ENCODE results near the gene NBEAL1.

NBEAL1 gene

DNA sequence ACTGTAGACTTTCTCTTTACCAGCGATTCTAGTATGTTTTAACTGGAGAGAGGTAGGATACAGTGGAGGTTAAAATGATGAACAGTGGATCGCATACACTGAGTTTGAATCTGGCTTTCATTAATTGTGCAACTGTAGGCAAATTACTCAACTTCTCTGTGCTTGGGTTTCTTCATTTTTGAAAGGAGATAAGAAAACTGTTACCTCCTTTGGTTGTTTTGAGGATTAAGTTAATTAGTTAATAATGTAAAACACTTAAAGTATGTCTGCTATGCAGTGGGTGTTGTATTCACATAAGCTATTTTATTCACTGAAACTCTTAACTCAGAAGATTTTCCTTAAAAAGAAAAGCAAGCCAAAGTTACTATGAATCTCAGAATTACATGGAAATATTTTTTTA, 112.3 kb downstream of the NBEAL1 start:
- H3K4me3 ChIP-seq (ENCODE audit: low read depth, low read length), result no peak overlapping the region
- no peaks in the 10 kb centered on the region for H3K9me3 ChIP-seq (ENCODE audit: insufficient read depth, low read depth, low read length)
- H3K4me2 ChIP-seq (ENCODE audit: low read length), result no peak overlapping the region
- H2AK5ac ChIP-seq (ENCODE audit: low read length), result no peak overlapping the region
- no peak overlapping the region for H4K12ac ChIP-seq (ENCODE audit: low read depth, low read length)
- H2BK5ac ChIP-seq (ENCODE audit: low read depth, low read length, poor library complexity), result no peak overlapping the region
- no peaks in the 10 kb centered on the region for H3K4me1 ChIP-seq (ENCODE audit: control insufficient read depth in 1 of 2, insufficient read depth in 2 of 2, low read length in 2 of 2)
- no CpG with 5 or more reads among the region's 2 CpGs for WGBS (ENCODE audit: extremely low coverage, insufficient coverage, insufficient read length)
- H4K8ac ChIP-seq (ENCODE audit: low read depth, low read length), result no peak overlapping the region
- no peak overlapping the region for H3K14ac ChIP-seq (ENCODE audit: low read length)
- H3K23ac ChIP-seq (ENCODE audit: low read length), result no peak overlapping the region
- peaks cover 6 to 11% of the 10 kb centered on the region in 2 experiments for H3K36me3 ChIP-seq (ENCODE audit: control insufficient read depth in 1 of 2, insufficient read depth in 2 of 2, low read length in 2 of 2)
- H2BK12ac ChIP-seq (ENCODE audit: low read length), result no peak overlapping the region
- no peak overlapping the region for H3K4ac ChIP-seq (ENCODE audit: low read depth, low read length)
- H2AFZ ChIP-seq (ENCODE audit: insufficient read depth, low read length, poor library complexity), result no peak overlapping the region
- no peak overlapping the region for H4K91ac ChIP-seq (ENCODE audit: low read depth, low read length)
- H3K27ac ChIP-seq (ENCODE audit: low read depth, low read length), result no peak overlapping the region
- no peak overlapping the region for H2BK120ac ChIP-seq (ENCODE audit: insufficient read depth, low read length, poor library complexity)
- no peak overlapping the region for H3K18ac ChIP-seq (ENCODE audit: low read length)
- no peaks in the 10 kb centered on the region for H3K27me3 ChIP-seq (ENCODE audit: insufficient read depth, low read length)
- no peak overlapping the region for H3K9ac ChIP-seq (ENCODE audit: low read length)
- H3K79me1 ChIP-seq (ENCODE audit: low read length), result no peaks in the 10 kb centered on the region
- peak in 1 of 2 donors; percentile 78 for DNase-seq
- H3K79me2 ChIP-seq (ENCODE audit: control insufficient read depth, insufficient read depth, low read length, poor library complexity), result no peaks in the 10 kb centered on the region

DNA sequence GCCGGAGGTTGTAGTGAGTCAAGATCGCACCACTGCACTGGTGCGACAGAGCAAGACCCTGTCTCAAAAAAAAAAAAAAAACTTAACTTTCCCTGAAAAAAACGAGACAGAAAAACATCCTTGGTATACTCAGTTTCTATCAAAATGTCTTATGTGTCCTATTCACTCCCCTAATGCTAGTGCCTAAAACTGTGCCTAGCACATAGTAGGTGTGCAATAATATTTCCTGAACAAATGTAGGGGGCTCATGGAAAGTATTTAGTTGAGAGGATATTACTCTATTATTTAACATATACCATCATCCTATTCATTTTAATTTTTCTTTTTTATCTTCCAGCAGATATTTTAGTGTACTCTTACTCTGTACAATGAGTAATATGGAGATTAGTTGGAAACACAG, 120.4 kb downstream of the NBEAL1 start:
- Histone ChIP-seq H3K27me3 (ENCODE audit: insufficient read depth, low read length) (no peaks in the 10 kb centered on the region), H3K4ac (ENCODE audit: low read depth, low read length) (no peak overlapping the region), H3K4me1 (ENCODE audit: control insufficient read depth in 1 of 2, insufficient read depth in 2 of 2, low read length in 2 of 2) (no peaks in the 10 kb centered on the region), H2BK12ac (ENCODE audit: low read length) (no peak overlapping the region), H3K14ac (ENCODE audit: low read length) (no peak overlapping the region), H3K9me3 (ENCODE audit: insufficient read depth, low read depth, low read length) (no peaks in the 10 kb centered on the region), H4K12ac (ENCODE audit: low read depth, low read length) (no peak overlapping the region), H3K4me2 (ENCODE audit: low read length) (no peak overlapping the region), H4K91ac (ENCODE audit: low read depth, low read length) (no peak overlapping the region), H3K9ac (ENCODE audit: low read length) (no peak overlapping the region), H3K79me2 (ENCODE audit: control insufficient read depth, insufficient read depth, low read length, poor library complexity) (no peaks in the 10 kb centered on the region), H4K8ac (ENCODE audit: low read depth, low read length) (no peak overlapping the region), H2BK5ac (ENCODE audit: low read depth, low read length, poor library complexity) (no peak overlapping the region), H3K27ac (ENCODE audit: low read depth, low read length) (no peak overlapping the region), H3K4me3 (ENCODE audit: low read depth, low read length) (no peak overlapping the region), H2BK120ac (ENCODE audit: insufficient read depth, low read length, poor library complexity) (no peak overlapping the region), H3K18ac (ENCODE audit: low read length) (no peak overlapping the region), H3K23ac (ENCODE audit: low read length) (no peak overlapping the region), H3K79me1 (ENCODE audit: low read length) (no peaks in the 10 kb centered on the region), H3K36me3 (ENCODE audit: control insufficient read depth in 1 of 2, insufficient read depth in 2 of 2, low read length in 2 of 2) (peaks cover 0 to 3% of the 10 kb centered on the region in 2 experiments), H2AFZ (ENCODE audit: insufficient read depth, low read length, poor library complexity) (no peak overlapping the region), H2AK5ac (ENCODE audit: low read length) (no peak overlapping the region)
- no CpG with 5 or more reads among the region's 4 CpGs for WGBS (ENCODE audit: extremely low coverage, insufficient coverage, insufficient read length)
- DNase-seq, result no peak

DNA sequence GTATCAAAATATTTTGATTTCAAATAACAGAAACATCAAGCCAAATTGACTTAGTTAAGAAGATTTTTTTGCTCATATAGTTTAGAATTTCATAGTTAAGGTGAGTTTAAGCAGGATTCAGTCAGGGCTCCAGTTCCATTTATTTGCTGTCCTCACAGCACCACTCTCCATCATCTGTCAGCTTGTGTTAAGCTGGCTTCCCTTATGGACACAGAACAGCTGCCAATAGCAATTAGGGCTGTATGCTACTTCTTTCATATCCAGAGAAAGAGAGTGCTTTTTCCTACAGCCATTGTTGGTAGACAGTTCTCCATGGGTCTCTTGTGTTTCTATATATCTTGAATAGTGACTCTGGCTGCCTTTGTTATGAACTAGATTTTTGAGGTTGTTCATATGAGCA, 128.7 kb downstream of the NBEAL1 start:
- H2AFZ ChIP-seq (ENCODE audit: insufficient read depth, low read length, poor library complexity), result no peak overlapping the region
- no peaks in the 10 kb centered on the region for H3K4me1 ChIP-seq (ENCODE audit: control insufficient read depth in 1 of 2, insufficient read depth in 2 of 2, low read length in 2 of 2)
- no peak overlapping the region for H3K18ac ChIP-seq (ENCODE audit: low read length)
- no peak overlapping the region for H2BK12ac ChIP-seq (ENCODE audit: low read length)
- no peaks in the 10 kb centered on the region for H3K79me2 ChIP-seq (ENCODE audit: control insufficient read depth, insufficient read depth, low read length, poor library complexity)
- no peak overlapping the region for H3K4me2 ChIP-seq (ENCODE audit: low read length)
- no peak for DNase-seq
- no peak overlapping the region for H3K4ac ChIP-seq (ENCODE audit: low read depth, low read length)
- H3K79me1 ChIP-seq (ENCODE audit: low read length), result no peaks in the 10 kb centered on the region
- no peak overlapping the region for H2BK120ac ChIP-seq (ENCODE audit: insufficient read depth, low read length, poor library complexity)
- H4K91ac ChIP-seq (ENCODE audit: low read depth, low read length), result no peak overlapping the region
- H3K36me3 ChIP-seq (ENCODE audit: control insufficient read depth in 1 of 2, insufficient read depth in 2 of 2, low read length in 2 of 2), result peaks cover 0 to 3% of the 10 kb centered on the region in 2 experiments
- no peak overlapping the region for H2BK5ac ChIP-seq (ENCODE audit: low read depth, low read length, poor library complexity)
- H2AK5ac ChIP-seq (ENCODE audit: low read length), result no peak overlapping the region
- no peak overlapping the region for H4K8ac ChIP-seq (ENCODE audit: low read depth, low read length)
- H3K4me3 ChIP-seq (ENCODE audit: low read depth, low read length), result no peak overlapping the region
- H3K9me3 ChIP-seq (ENCODE audit: insufficient read depth, low read depth, low read length), result no peaks in the 10 kb centered on the region
- no peak overlapping the region for H3K9ac ChIP-seq (ENCODE audit: low read length)
- H3K23ac ChIP-seq (ENCODE audit: low read length), result no peak overlapping the region
- H3K27ac ChIP-seq (ENCODE audit: low read depth, low read length), result no peak overlapping the region
- H4K12ac ChIP-seq (ENCODE audit: low read depth, low read length), result no peak overlapping the region
- no peak overlapping the region for H3K14ac ChIP-seq (ENCODE audit: low read length)
- H3K27me3 ChIP-seq (ENCODE audit: insufficient read depth, low read length), result no peaks in the 10 kb centered on the region

DNA sequence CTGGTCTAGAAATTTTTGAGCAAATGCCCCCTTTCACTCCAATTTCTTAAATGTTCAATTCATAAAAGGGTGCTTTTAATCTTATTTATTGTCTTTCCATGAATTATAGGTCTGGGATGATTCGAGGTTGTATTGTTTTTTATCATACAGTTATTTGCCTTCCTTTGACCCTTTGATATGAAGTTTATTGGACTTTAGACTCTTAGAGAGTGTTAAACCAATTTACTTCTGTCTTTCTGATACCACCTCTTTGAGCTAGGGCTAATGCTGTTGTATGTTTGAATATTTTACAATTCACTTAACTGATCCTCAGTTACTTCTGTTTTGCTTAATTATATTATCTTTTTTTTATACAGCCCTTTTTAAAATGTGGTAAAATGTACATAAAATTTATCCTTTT, 134.5 kb downstream of the NBEAL1 start:
- Histone ChIP-seq H2AFZ (ENCODE audit: insufficient read depth, low read length, poor library complexity) (no peak overlapping the region), H3K36me3 (ENCODE audit: control insufficient read depth in 1 of 2, insufficient read depth in 2 of 2, low read length in 2 of 2) (peaks cover 0 to 8% of the 10 kb centered on the region in 2 experiments), H3K4me2 (ENCODE audit: low read length) (no peak overlapping the region), H4K12ac (ENCODE audit: low read depth, low read length) (no peak overlapping the region), H3K27ac (ENCODE audit: low read depth, low read length) (no peak overlapping the region), H3K79me2 (ENCODE audit: control insufficient read depth, insufficient read depth, low read length, poor library complexity) (no peaks in the 10 kb centered on the region), H3K23ac (ENCODE audit: low read length) (no peak overlapping the region), H2AK5ac (ENCODE audit: low read length) (no peak overlapping the region), H4K91ac (ENCODE audit: low read depth, low read length) (no peak overlapping the region), H3K14ac (ENCODE audit: low read length) (no peak overlapping the region), H3K18ac (ENCODE audit: low read length) (no peak overlapping the region), H3K9me3 (ENCODE audit: insufficient read depth, low read depth, low read length) (no peaks in the 10 kb centered on the region), H2BK12ac (ENCODE audit: low read length) (no peak overlapping the region), H3K79me1 (ENCODE audit: low read length) (no peaks in the 10 kb centered on the region), H4K8ac (ENCODE audit: low read depth, low read length) (no peak overlapping the region), H3K27me3 (ENCODE audit: insufficient read depth, low read length) (no peaks in the 10 kb centered on the region), H3K4ac (ENCODE audit: low read depth, low read length) (no peak overlapping the region), H3K9ac (ENCODE audit: low read length) (no peak overlapping the region), H3K4me3 (ENCODE audit: low read depth, low read length) (no peak overlapping the region), H3K4me1 (ENCODE audit: control insufficient read depth in 1 of 2, insufficient read depth in 2 of 2, low read length in 2 of 2) (no peaks in the 10 kb centered on the region), H2BK120ac (ENCODE audit: insufficient read depth, low read length, poor library complexity) (no peak overlapping the region), H2BK5ac (ENCODE audit: low read depth, low read length, poor library complexity) (no peak overlapping the region)
- no CpG with 5 or more reads among the region's 1 CpG for WGBS (ENCODE audit: extremely low coverage, insufficient coverage, insufficient read length)
- DNase-seq, result no peak
